ENCODE measurements around the gene TRAF4. TPM values are rescaled to one million over a fixed set of nuclear protein-coding genes. Genes with fewer than 3 reads are reported as not detected.
"Not testable (repeated sequence)": the region's sequence is repeated elsewhere in the genome, so short reads cannot be mapped to it uniquely, and the experiment has no call there.

TRAF4 gene
- total RNA-seq, 3 donors from 2014 or later, result 66.0 to 166 (median 126) TPM

GRCh38 chr17:28774206-28774605 is 30.4 kb downstream of the TRAF4 start:
- H3K36me3 ChIP-seq (ENCODE audit: low read depth), result no peaks in the 10 kb centered on the region
- DNase-seq, result no peak
- no peak for TF ChIP-seq CTCF (IDR thresholded peaks at IDR 0.05)
- H3K4me3 ChIP-seq, result no peak overlapping the region
- ATAC-seq, result no peak
- H3K4me1 ChIP-seq (ENCODE audit: low read depth), result no peaks in the 10 kb centered on the region
- intact Hi-C loops (cut with DNase I, micrococcal nuclease), result no loop called here
- no peaks in the 10 kb centered on the region for H3K9me3 ChIP-seq

DNA sequence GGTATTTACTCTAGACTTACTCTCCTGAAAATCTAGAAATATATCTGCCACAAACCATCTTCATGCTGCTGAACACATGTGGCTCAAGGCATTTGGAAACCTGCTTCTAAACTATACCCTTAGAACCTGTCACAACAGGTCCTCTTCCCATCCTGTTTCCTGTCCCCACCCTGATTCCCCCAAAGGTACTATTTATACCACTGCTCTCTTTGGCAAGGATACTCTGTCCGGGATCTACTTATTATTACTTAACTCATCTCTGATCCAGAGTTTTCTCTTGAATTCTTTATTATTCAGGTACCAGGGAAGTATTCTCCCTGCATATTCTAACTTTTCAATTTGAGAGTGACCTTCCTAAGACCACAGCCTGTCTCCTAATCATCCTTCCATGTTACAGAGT is 33.4 kb downstream of the TRAF4 start:
- intact Hi-C loops (cut with DNase I, micrococcal nuclease), result no loop called here
- Histone ChIP-seq H3K4me1 (ENCODE audit: low read depth) (no peaks in the 10 kb centered on the region), H3K9me3 (no peaks in the 10 kb centered on the region), H3K4me3 (no peak overlapping the region), H3K36me3 (ENCODE audit: low read depth) (no peaks in the 10 kb centered on the region)
- no peak for TF ChIP-seq CTCF (IDR thresholded peaks at IDR 0.05)
- ATAC-seq (no peak), DNase-seq (no peak)

- intact Hi-C loops (cut with DNase I, micrococcal nuclease); H3K36me3 ChIP-seq (ENCODE audit: low read depth); H3K9me3 ChIP-seq; H3K4me3 ChIP-seq; H3K4me1 ChIP-seq (ENCODE audit: low read depth); DNase-seq; ATAC-seq: not testable (repeated sequence)
Measured at GRCh38 chr17:28779601-28780000, 35.8 kb downstream of the TRAF4 start.

DNA sequence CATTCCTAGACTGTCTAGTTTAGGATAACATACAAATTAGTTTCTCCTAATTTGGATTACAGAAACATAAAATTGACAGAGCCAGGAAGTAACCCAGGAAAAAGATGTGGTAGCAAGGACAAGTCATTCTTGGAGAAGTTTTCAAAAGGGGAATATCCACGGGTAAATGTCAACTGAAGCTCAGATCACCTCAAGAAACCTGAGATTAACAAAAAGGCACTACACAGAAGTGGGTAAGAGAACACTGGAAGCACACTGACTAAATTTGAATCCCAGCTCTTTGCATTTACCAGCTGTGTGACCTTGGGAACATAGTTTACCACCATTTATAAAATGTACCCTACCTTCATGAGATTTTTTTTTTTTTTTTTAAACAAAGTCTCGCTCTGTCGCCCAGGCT is 39.4 kb downstream of the TRAF4 start:
- no peaks in the 10 kb centered on the region for H3K36me3 ChIP-seq (ENCODE audit: low read depth)
- intact Hi-C loops (cut with DNase I, micrococcal nuclease), result no loop called here
- DNase-seq, result no peak
- no peaks in the 10 kb centered on the region for H3K9me3 ChIP-seq
- no peak overlapping the region for H3K4me3 ChIP-seq
- no peak for ATAC-seq
- no peaks in the 10 kb centered on the region for H3K4me1 ChIP-seq (ENCODE audit: low read depth)
- TF ChIP-seq CTCF (IDR thresholded peaks at IDR 0.05), result no peak

DNA sequence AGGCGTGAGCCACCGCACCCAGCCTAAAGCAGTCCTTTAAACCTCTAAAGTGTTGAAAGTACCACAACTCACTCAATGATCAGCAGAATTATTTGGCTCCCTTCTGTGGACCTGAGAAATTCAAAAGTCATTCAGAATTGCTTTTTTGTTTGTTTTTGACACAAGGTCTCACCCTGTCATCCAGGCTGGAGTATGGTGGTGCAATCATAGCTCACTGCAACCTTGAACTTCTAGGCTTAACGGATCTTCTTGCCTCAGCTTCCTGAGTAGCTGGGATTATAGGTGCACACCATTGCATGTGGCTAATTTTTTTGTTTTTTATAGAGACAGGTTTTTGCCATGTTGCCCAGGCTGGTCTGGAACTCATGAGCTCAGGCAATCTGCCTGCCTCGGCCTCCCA is 44.3 kb downstream of the TRAF4 start:
- no peaks in the 10 kb centered on the region for H3K36me3 ChIP-seq (ENCODE audit: low read depth)
- no peak for DNase-seq
- H3K9me3 ChIP-seq, result no peaks in the 10 kb centered on the region
- intact Hi-C loops (cut with DNase I, micrococcal nuclease), result no loop called here
- no peaks in the 10 kb centered on the region for H3K4me1 ChIP-seq (ENCODE audit: low read depth)
- TF ChIP-seq CTCF (IDR thresholded peaks at IDR 0.05), result no peak
- H3K4me3 ChIP-seq, result no peak overlapping the region
- no peak for ATAC-seq

GRCh38 chr17:28792877-28793661 is 49.3 kb downstream of the TRAF4 start:
- Histone ChIP-seq H3K36me3 (ENCODE audit: low read depth) (no peaks in the 10 kb centered on the region), H3K9me3 (no peaks in the 10 kb centered on the region), H3K4me3 (no peak overlapping the region), H3K4me1 (ENCODE audit: low read depth) (no peaks in the 10 kb centered on the region)
- DNase-seq, result no peak
- no peak for TF ChIP-seq CTCF (IDR thresholded peaks at IDR 0.05)
- peak; percentile 20 for ATAC-seq
- intact Hi-C loops (cut with DNase I, micrococcal nuclease), result no loop called here

- H3K4me1 ChIP-seq (ENCODE audit: low read depth); intact Hi-C loops (cut with DNase I, micrococcal nuclease); ATAC-seq; H3K36me3 ChIP-seq (ENCODE audit: low read depth); H3K9me3 ChIP-seq; H3K4me3 ChIP-seq; DNase-seq: not testable (repeated sequence)
Measured at GRCh38 chr17:28794846-28795441, 51.1 kb downstream of the TRAF4 start.

All from mucosa of descending colon (tissue), 3 donors.